Loucy (cell line): ENCODE measurements around the gene VCAN.

Source experiments
- H2AFZ ChIP-seq: fragments of 200-600 bp; sonication (generic); 2 replicates; pipeline ENCODE4 v1.6.0; 2016; ENCODE audit warnings: antibody characterized with exemption, mild to moderate bottlenecking, low read length, moderate library complexity
- H3F3A ChIP-seq: fragments of 200-600 bp; 2 replicates; pipeline ENCODE4 v1.6.0; 2016; ENCODE audit warnings: antibody characterized with exemption, low read depth, mild to moderate bottlenecking
- H3K27me3 ChIP-seq: fragments of 200-600 bp; sonication (generic); 2 replicates; pipeline ENCODE4 v1.6.1; 2014; ENCODE audit warnings: low read length, mild to moderate bottlenecking; ENCODE audit not compliant: insufficient read depth, poor library complexity, severe bottlenecking
- H3K36me3 ChIP-seq: fragments of 200-600 bp; sonication (generic); 2 replicates; pipeline ENCODE4 v1.6.1; 2016; ENCODE audit warnings: low read length; ENCODE audit not compliant: insufficient read depth
- H3K4me1 ChIP-seq: fragments of 200-600 bp; sonication (generic); 2 replicates; pipeline ENCODE4 v1.5.1; 2014; ENCODE audit warnings: low read length, mild to moderate bottlenecking; ENCODE audit not compliant: insufficient read depth, poor library complexity, severe bottlenecking
- H3K4me2 ChIP-seq: fragments of 200-600 bp; sonication (generic); 2 replicates; pipeline ENCODE4 v1.6.0; 2014; ENCODE audit warnings: antibody characterized with exemption, low read length, low read depth, mild to moderate bottlenecking; ENCODE audit not compliant: poor library complexity, severe bottlenecking
- H3K4me3 ChIP-seq: fragments of 200-600 bp; sonication (generic); 2 replicates; pipeline ENCODE4 v1.5.1; 2014; ENCODE audit warnings: low read length, mild to moderate bottlenecking, mixed read lengths; ENCODE audit not compliant: poor library complexity, severe bottlenecking
- H3K79me2 ChIP-seq: fragments of 200-600 bp; sonication (generic); 2 replicates; pipeline ENCODE4 v1.6.1; 2014; ENCODE audit warnings: low read length; ENCODE audit not compliant: insufficient read depth
- H3K9ac ChIP-seq: fragments of 200-600 bp; sonication (generic); 2 replicates; pipeline ENCODE4 v1.6.0; 2014; ENCODE audit warnings: mild to moderate bottlenecking, low read depth, low read length, moderate library complexity; ENCODE audit not compliant: poor library complexity, severe bottlenecking
- H3K9me2 ChIP-seq: fragments of 200-600 bp; sonication (generic); replicated peaks from 2 replicates; pipeline ENCODE4 v1.6.1; 2016; ENCODE audit warnings: low read depth, low read length, mixed read lengths
- H3K9me3 ChIP-seq: fragments of 200-600 bp; sonication (generic); 2 replicates; pipeline ENCODE4 v1.6.1; 2014; ENCODE audit warnings: mild to moderate bottlenecking, antibody characterized with exemption, low read length, low read depth; ENCODE audit not compliant: insufficient read depth
- H4K20me1 ChIP-seq: fragments of 200-600 bp; sonication (generic); 2 replicates; pipeline ENCODE4 v1.6.0; 2014; ENCODE audit warnings: antibody characterized with exemption, low read length, mild to moderate bottlenecking; ENCODE audit not compliant: insufficient read depth, poor library complexity, severe bottlenecking
- CTCF ChIP-seq: fragments of 200-600 bp; sonication (generic); conservative IDR thresholded peaks from 2 replicates; pipeline ENCODE4 v1.5.1; 2014; ENCODE audit warnings: mild to moderate bottlenecking, antibody characterized with exemption, low read length
- EZH2phosphoT487 ChIP-seq: fragments of 200-600 bp; IDR thresholded peaks from 2 replicates; pipeline ENCODE4 v1.6.1; 2018; ENCODE audit warnings: antibody characterized with exemption, mild to moderate bottlenecking, moderate library complexity, borderline replicate concordance

VCAN gene

GRCh38 chr5:83543898-83544297, 72.4 kb downstream of the VCAN start:
- Histone ChIP-seq H3K4me2 (no peak overlapping the region), H3K27me3 (no peaks in the 10 kb centered on the region), H4K20me1 (no peaks in the 10 kb centered on the region), H3K4me1 (no peaks in the 10 kb centered on the region), H3K4me3 (no peak overlapping the region), H2AFZ (no peak overlapping the region), H3K9ac (no peak overlapping the region), H3K79me2 (no peaks in the 10 kb centered on the region), H3K36me3 (no peaks in the 10 kb centered on the region), H3K9me2 (no peaks in the 10 kb centered on the region), H3K9me3 (no peaks in the 10 kb centered on the region), H3F3A (no peaks in the 10 kb centered on the region)
- TF ChIP-seq EZH2phosphoT487 (no peak), CTCF (no peak)

- no peaks in the 10 kb centered on the region for H3K79me2 ChIP-seq
- TF ChIP-seq EZH2phosphoT487 (no peak), CTCF (no peak)
- no peaks in the 10 kb centered on the region for H3K36me3 ChIP-seq
- no peaks in the 10 kb centered on the region for H3K4me1 ChIP-seq
- no peaks in the 10 kb centered on the region for H3K27me3 ChIP-seq
- no peaks in the 10 kb centered on the region for H3K9me2 ChIP-seq
- no peaks in the 10 kb centered on the region for H3F3A ChIP-seq
- no peak overlapping the region for H3K4me2 ChIP-seq
- no peak overlapping the region for H2AFZ ChIP-seq
- no peak overlapping the region for H3K4me3 ChIP-seq
- H3K9ac ChIP-seq, result no peak overlapping the region
- no peaks in the 10 kb centered on the region for H4K20me1 ChIP-seq
- H3K9me3 ChIP-seq, result no peaks in the 10 kb centered on the region
Measured at GRCh38 chr5:83547161-83547560, 75.6 kb downstream of the VCAN start.

GRCh38 chr5:83547889-83548288, 76.3 kb downstream of the VCAN start:
- H3K36me3 ChIP-seq, result no peaks in the 10 kb centered on the region
- no peaks in the 10 kb centered on the region for H3K9me3 ChIP-seq
- no peaks in the 10 kb centered on the region for H3K79me2 ChIP-seq
- no peaks in the 10 kb centered on the region for H3K27me3 ChIP-seq
- no peak overlapping the region for H2AFZ ChIP-seq
- no peaks in the 10 kb centered on the region for H3K4me1 ChIP-seq
- no peaks in the 10 kb centered on the region for H3F3A ChIP-seq
- H3K9me2 ChIP-seq, result no peaks in the 10 kb centered on the region
- TF ChIP-seq CTCF (no peak), EZH2phosphoT487 (no peak)
- no peaks in the 10 kb centered on the region for H4K20me1 ChIP-seq
- no peak overlapping the region for H3K4me3 ChIP-seq
- no peak overlapping the region for H3K9ac ChIP-seq
- H3K4me2 ChIP-seq, result no peak overlapping the region
